ENCODE data around the gene ARHGAP42. TPM values are rescaled to one million over a fixed set of nuclear protein-coding genes. Genes with fewer than 3 reads are reported as not detected.
"Not testable (repeated sequence)": the region's sequence is repeated elsewhere in the genome, so short reads cannot be mapped to it uniquely, and the experiment has no call there.

The ARHGAP42 gene
- polyA plus RNA-seq (ENCODE audit: insufficient read length in 3 of 3) = 10 to 100 TPM; 24.8 to 28.9 (median 25.1) TPM
- long read RNA-seq, donor 1, full-length matches to known transcripts = 6 of 11 reads
- long read RNA-seq, donor 1, partial matches to known transcripts = 5 of 11 reads
- long read RNA-seq, donor 1, other reads (novel, unspliced or antisense) = 0 of 11 reads
- long read RNA-seq, donor 2, full-length matches to known transcripts = 4 of 4 reads
- long read RNA-seq, donor 2, partial matches to known transcripts = 0 of 4 reads
- long read RNA-seq, donor 2, other reads (novel, unspliced or antisense) = 0 of 4 reads
- long read RNA-seq, donor 3, full-length matches to known transcripts = 4 of 4 reads
- long read RNA-seq, donor 3, partial matches to known transcripts = 0 of 4 reads
- long read RNA-seq, donor 3, other reads (novel, unspliced or antisense) = 0 of 4 reads
- long read RNA-seq, donor 4, full-length matches to known transcripts = 4 of 4 reads
- long read RNA-seq, donor 4, partial matches to known transcripts = 0 of 4 reads
- long read RNA-seq, donor 4, other reads (novel, unspliced or antisense) = 0 of 4 reads
- long read RNA-seq, donor 5, partial matches to known transcripts = 0 of 1 reads
- long read RNA-seq, donor 5, other reads (novel, unspliced or antisense) = 0 of 1 reads
- long read RNA-seq, donor 6, full-length matches to known transcripts = 4 of 4 reads
- long read RNA-seq, donor 6, partial matches to known transcripts = 0 of 4 reads
- long read RNA-seq, donor 6, other reads (novel, unspliced or antisense) = 0 of 4 reads
- long read RNA-seq, donor 7, transcript ARHGAP42-202 (1 exons, 1,855 nt) = major isoform, 6 of 6 reads
- long read RNA-seq, donor 7, partial matches to known transcripts = 0 of 6 reads
- long read RNA-seq, donor 7, other reads (novel, unspliced or antisense) = 0 of 6 reads
- long read RNA-seq, donor 8, full-length matches to known transcripts = 1 of 1 reads
- long read RNA-seq, donor 8, partial matches to known transcripts = 0 of 1 reads
- long read RNA-seq, donor 8, other reads (novel, unspliced or antisense) = 0 of 1 reads
- long read RNA-seq, donor 9, full-length matches to known transcripts = 4 of 9 reads
- long read RNA-seq, donor 9, partial matches to known transcripts = 5 of 9 reads
- long read RNA-seq, donor 9, other reads (novel, unspliced or antisense) = 0 of 9 reads
- long read RNA-seq, donor 10, full-length matches to known transcripts = 6 of 6 reads
- long read RNA-seq, donor 10, partial matches to known transcripts = 0 of 6 reads
- long read RNA-seq, donor 10, other reads (novel, unspliced or antisense) = 0 of 6 reads
- long read RNA-seq, donor 11, partial matches to known transcripts = 0 of 2 reads
- long read RNA-seq, donor 11, other reads (novel, unspliced or antisense) = 0 of 2 reads
- long read RNA-seq, donor 12, full-length matches to known transcripts = 7 of 12 reads
- long read RNA-seq, donor 12, partial matches to known transcripts = 5 of 12 reads
- long read RNA-seq, donor 12, other reads (novel, unspliced or antisense) = 0 of 12 reads
- long read RNA-seq, donor 13, partial matches to known transcripts = 0 of 1 reads
- long read RNA-seq, donor 13, other reads (novel, unspliced or antisense) = 0 of 1 reads
- long read RNA-seq, donor 14 = 0 reads
- long read RNA-seq, donor 15, full-length matches to known transcripts = 9 of 15 reads
- long read RNA-seq, donor 15, partial matches to known transcripts = 6 of 15 reads
- long read RNA-seq, donor 15, other reads (novel, unspliced or antisense) = 0 of 15 reads
- long read RNA-seq, donor 16, transcript ARHGAP42-202 (1 exons, 1,855 nt) = major isoform, 6 of 6 reads
- long read RNA-seq, donor 16, partial matches to known transcripts = 0 of 6 reads
- long read RNA-seq, donor 16, other reads (novel, unspliced or antisense) = 0 of 6 reads

- DNase-seq = peak; percentile 66
Observed at GRCh38 chr11:100687054-100687629, at the start of gene ARHGAP42. Gene ARHGAP42, plus strand, starts transcription at chr11:100687288. Its CDS starts 391 bp downstream, at chr11:100687679.

- no peak for DNase-seq
Observed at GRCh38 chr11:100637706-100638105, 49.4 kb upstream of the ARHGAP42 start.

GRCh38 chr11:100638648-100639047 lies 48.4 kb upstream of the ARHGAP42 start:
- no peak for DNase-seq

GRCh38 chr11:100639140-100639539 lies 47.9 kb upstream of the ARHGAP42 start:
- peak; percentile 42 for DNase-seq

- no peak for DNase-seq
Observed at GRCh38 chr11:100640071-100640470, 47.0 kb upstream of the ARHGAP42 start.

- no peak for DNase-seq
Observed at GRCh38 chr11:100640646-100641045, 46.4 kb upstream of the ARHGAP42 start.

GRCh38 chr11:100641456-100641855 lies 45.6 kb upstream of the ARHGAP42 start:
- DNase-seq = no peak

- no peak for DNase-seq
Observed at GRCh38 chr11:100646545-100646944, 40.5 kb upstream of the ARHGAP42 start.

- DNase-seq = no peak
Observed at GRCh38 chr11:100647861-100648260, 39.2 kb upstream of the ARHGAP42 start.

GRCh38 chr11:100663583-100663982 lies 23.5 kb upstream of the ARHGAP42 start:
- no peak for DNase-seq

GRCh38 chr11:100663996-100664395 lies 23.1 kb upstream of the ARHGAP42 start:
- no peak for DNase-seq

GRCh38 chr11:100666816-100667215 lies 20.3 kb upstream of the ARHGAP42 start:
- DNase-seq = not testable (repeated sequence)

- DNase-seq = no peak
Observed at GRCh38 chr11:100667449-100667848, 19.6 kb upstream of the ARHGAP42 start.

- DNase-seq = no peak
Observed at GRCh38 chr11:100670140-100670539, 16.9 kb upstream of the ARHGAP42 start.

GRCh38 chr11:100671471-100671870 lies 15.6 kb upstream of the ARHGAP42 start:
- DNase-seq = no peak

- no peak for DNase-seq
Observed at GRCh38 chr11:100672498-100673033, 14.5 kb upstream of the ARHGAP42 start.

- DNase-seq = no peak
Observed at GRCh38 chr11:100673063-100673462, 14.0 kb upstream of the ARHGAP42 start.

- DNase-seq = no peak
Observed at GRCh38 chr11:100674212-100674611, 12.9 kb upstream of the ARHGAP42 start.

- DNase-seq = no peak
Observed at GRCh38 chr11:100675115-100675650, 11.9 kb upstream of the ARHGAP42 start.

- DNase-seq = no peak
Observed at GRCh38 chr11:100676901-100677300, 10.2 kb upstream of the ARHGAP42 start.
